Panc1 (cell line): ENCODE data around the gene CDC16. TPM values are rescaled to one million over a fixed set of nuclear protein-coding genes. Genes with fewer than 3 reads are reported as not detected.

Source experiments
- ATAC-seq: fragments of 200-7000 bp; cut with Tn5 transposase; 2 replicates; pipeline ENCODE4 v1.9.1; 2020; ENCODE audit warnings: mild to moderate bottlenecking, moderate library complexity
- Bru-seq: library from RNA; stranded (reverse); fragments of 400-500 nt; gene quantifications from one replicate; lab custom pipeline; 2021; lab: Mats Ljungman, UMichigan
- BruChase-seq, 2 experiments: library from RNA; stranded (reverse); fragments of 400-500 nt; gene quantifications; one replicate each; lab custom pipeline; 2021; lab: Mats Ljungman, UMichigan
- BruUV-seq: library from RNA; stranded (reverse); fragments of 400-500 nt; replicated peaks from 2 replicates; lab custom pipeline; 2021; lab: Mats Ljungman, UMichigan
- CTCF ChIA-PET: fragments of 300-600 bp; sonication (Branson Sonifier 250); formaldehyde crosslinking; loops from one replicate; lab custom pipeline; 2022; ENCODE audit warnings: antibody characterized with exemption; lab: Charles Lee
- POLR2A ChIA-PET: fragments of 300-600 bp; sonication (Branson Sonifier 250); formaldehyde crosslinking; loops from one replicate; lab custom pipeline; 2022; ENCODE audit warnings: antibody characterized with exemption; lab: Charles Lee
- DNase-seq: peaks from one replicate; pipeline ENCODE4 v3.0.0-alpha.2; 2010; ENCODE audit warnings: low read depth, low spot score
- H3K27ac ChIP-seq: 2 replicates; pipeline ENCODE4 v1.5.1; 2011; ENCODE audit warnings: mild to moderate bottlenecking, low read length, inconsistent platforms
- H3K27me3 ChIP-seq: fragments of 200-500 bp; sonication (Bioruptor generic); 2 replicates; pipeline ENCODE4 v1.6.0; 2014; ENCODE audit warnings: low read length, inconsistent platforms; ENCODE audit not compliant: control insufficient read depth, insufficient read depth
- H3K36me3 ChIP-seq: fragments of 200-500 bp; sonication (Bioruptor generic); 2 replicates; pipeline ENCODE4 v1.5.1; 2014; ENCODE audit warnings: inconsistent platforms, mild to moderate bottlenecking, low read length, moderate library complexity; ENCODE audit not compliant: control insufficient read depth, insufficient read depth
- H3K4me1 ChIP-seq: 2 replicates; pipeline ENCODE4 v1.5.1; 2011; ENCODE audit warnings: inconsistent platforms, mild to moderate bottlenecking, low read length, moderate library complexity; ENCODE audit not compliant: control insufficient read depth, insufficient read depth
- H3K4me3 ChIP-seq, 2 experiments: 2 replicates each; pipeline ENCODE4 v1.5.1; 2011 to 2012; ENCODE audit warnings: low read depth in 2 of 2, low read length in 2 of 2, mild to moderate bottlenecking in 2 of 2, inconsistent platforms in 1 of 2, moderate library complexity in 1 of 2
- H3K9me3 ChIP-seq: fragments of 200-500 bp; sonication (Bioruptor generic); 2 replicates; pipeline ENCODE4 v1.5.1; 2014; ENCODE audit warnings: low read depth, mild to moderate bottlenecking, inconsistent platforms, low read length, moderate library complexity; ENCODE audit not compliant: control insufficient read depth, insufficient read depth
- POLR2AphosphoS5 ChIP-seq: IDR thresholded peaks from 2 replicates; pipeline ENCODE4 v1.6.1; 2012; ENCODE audit warnings: mild to moderate bottlenecking, low read depth, low read length, moderate library complexity
- REST ChIP-seq, 2 experiments: IDR thresholded peaks; 2 replicates each; pipeline ENCODE4 v1.6.1; 2011 to 2012; ENCODE audit warnings: low read depth in 2 of 2, control low read depth in 1 of 2, low read length in 1 of 2, mild to moderate bottlenecking in 1 of 2, moderate library complexity in 1 of 2; ENCODE audit not compliant: insufficient read depth in 1 of 2
- SIN3A ChIP-seq: IDR thresholded peaks from 2 replicates; pipeline ENCODE4 v1.6.1; 2012; ENCODE audit warnings: low read depth, mild to moderate bottlenecking, low read length, moderate library complexity, borderline replicate concordance; ENCODE audit not compliant: insufficient read depth
- TCF7L2 ChIP-seq: IDR thresholded peaks from 2 replicates; pipeline ENCODE4 v1.6.1; 2011; ENCODE audit warnings: mild to moderate bottlenecking, low read depth, low read length, inconsistent platforms
- in situ Hi-C: cut with HindIII; loops from 2 replicates; pipeline ENCODE4 v1.10.0; 2016; ENCODE audit warnings: low sequenced_read_pairs, low pct_unique_long_range_greater_than_20kb
- intact Hi-C: fragments of 100-400 bp; cut with micrococcal nuclease; formaldehyde crosslinking; loops from one replicate; pipeline ENCODE4 v1.10.0; 2022; ENCODE audit not compliant: unreplicated experiment
- long read RNA-seq: library from polyadenylated mRNA; unstranded; transcript quantifications from one replicate; pipeline ENCODE4 v2.0.0, GENCODE V29; 2021; ENCODE audit not compliant: unreplicated experiment
- polyA plus RNA-seq: library from polyadenylated mRNA; unstranded; fragments of >200 nt; gene quantifications from one replicate; pipeline ENCODE4 v1.2.1, GENCODE V29; 2012; ENCODE audit warnings: missing spikeins; ENCODE audit not compliant: insufficient read length
- total RNA-seq: library from RNA; stranded (reverse); gene quantifications from one replicate; pipeline ENCODE4 v1.2.1, GENCODE V29; 2021; ENCODE audit not compliant: unreplicated experiment
- TF ChIP-seq, protein P1 (sequence below): fragments of 450-650 bp; IDR thresholded peaks from 2 replicates; pipeline ENCODE4 v1.5.1; 2017; ENCODE audit warnings: mild to moderate bottlenecking

The CDC16 gene
- total RNA-seq (51.8 TPM), Bru-seq, nascent RNA (percentile 81 among the genes with signal in this experiment), BruChase-seq, experiment 1, labeled RNA remaining after a 2-hour chase (percentile 82 among the genes with signal in this experiment), BruChase-seq, experiment 2, labeled RNA remaining after a 6-hour chase (percentile 79 among the genes with signal in this experiment)
- 33.9 TPM for polyA plus RNA-seq
- long read RNA-seq, transcript CDC16-204 (19 exons, 2,211 nt), result minor isoform, 25 of 152 reads
- long read RNA-seq, transcript CDC16-203 (18 exons, 2,203 nt), result major isoform, 36 of 152 reads
- long read RNA-seq, partial matches to known transcripts, result 53 of 152 reads
- long read RNA-seq, other reads (novel, unspliced or antisense), result 33 of 152 reads

GRCh38 chr13:114234645-114235421, at the start of gene CDC16:
Gene CDC16, plus strand, starts transcription at chr13:114234897. Its CDS starts 188 bp downstream, at chr13:114235085.
- H3K4me1 ChIP-seq, result 0 out of 2 replicates have a peak, but pooled peaks cover 4% of the 10 kb centered on the region
- in situ Hi-C loops, result no loop called here
- H3K36me3 ChIP-seq, result peaks cover 12% of the 10 kb centered on the region
- peak within 1 kb of the TSS; percentile 75 for H3K27ac ChIP-seq
- H3K4me3 ChIP-seq, result peak within 1 kb of the TSS; percentile 80 to 87
- BruUV-seq, result no TSS peak
- no peaks in the 10 kb centered on the region for H3K27me3 ChIP-seq
- H3K9me3 ChIP-seq, result no peaks in the 10 kb centered on the region
- DNase-seq (no peak), ATAC-seq (peak; percentile 99)
- ChIA-PET CTCF (no interaction called here), POLR2A (no interaction called here)
- TF ChIP-seq SIN3A, result 0 out of 2 replicates have a peak, but pooled peaks have one; percentile 42
- TF ChIP-seq POLR2AphosphoS5, result peak; percentile 39; the same call in 1 of the 2 replicates
- no peak for TF ChIP-seq REST (IDR thresholded peaks at IDR 0.05; ENCODE audit: insufficient read depth in 1 of 2, low read depth in 2 of 2, low read length in 1 of 2)
- intact Hi-C loops, result no loop called here

- ATAC-seq (no peak), DNase-seq (no peak)
- H3K4me3 ChIP-seq, result no peak overlapping the region
- BruUV-seq, result no TSS peak
- no peaks in the 10 kb centered on the region for H3K4me1 ChIP-seq
- CTCF ChIA-PET, result no interaction called here
- intact Hi-C loops, result no loop called here
- in situ Hi-C loops, result no loop called here
- no peaks in the 10 kb centered on the region for H3K9me3 ChIP-seq
- TF ChIP-seq TCF7L2 (no peak), SIN3A (no peak), REST (IDR thresholded peaks at IDR 0.05; ENCODE audit: insufficient read depth in 1 of 2, low read depth in 2 of 2, low read length in 1 of 2) (no peak), POLR2AphosphoS5 (no peak)
- TF ChIP-seq, protein P1, sequence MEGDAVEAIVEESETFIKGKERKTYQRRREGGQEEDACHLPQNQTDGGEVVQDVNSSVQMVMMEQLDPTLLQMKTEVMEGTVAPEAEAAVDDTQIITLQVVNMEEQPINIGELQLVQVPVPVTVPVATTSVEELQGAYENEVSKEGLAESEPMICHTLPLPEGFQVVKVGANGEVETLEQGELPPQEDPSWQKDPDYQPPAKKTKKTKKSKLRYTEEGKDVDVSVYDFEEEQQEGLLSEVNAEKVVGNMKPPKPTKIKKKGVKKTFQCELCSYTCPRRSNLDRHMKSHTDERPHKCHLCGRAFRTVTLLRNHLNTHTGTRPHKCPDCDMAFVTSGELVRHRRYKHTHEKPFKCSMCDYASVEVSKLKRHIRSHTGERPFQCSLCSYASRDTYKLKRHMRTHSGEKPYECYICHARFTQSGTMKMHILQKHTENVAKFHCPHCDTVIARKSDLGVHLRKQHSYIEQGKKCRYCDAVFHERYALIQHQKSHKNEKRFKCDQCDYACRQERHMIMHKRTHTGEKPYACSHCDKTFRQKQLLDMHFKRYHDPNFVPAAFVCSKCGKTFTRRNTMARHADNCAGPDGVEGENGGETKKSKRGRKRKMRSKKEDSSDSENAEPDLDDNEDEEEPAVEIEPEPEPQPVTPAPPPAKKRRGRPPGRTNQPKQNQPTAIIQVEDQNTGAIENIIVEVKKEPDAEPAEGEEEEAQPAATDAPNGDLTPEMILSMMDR, result no peak
- no peaks in the 10 kb centered on the region for H3K36me3 ChIP-seq
- H3K27me3 ChIP-seq, result no peaks in the 10 kb centered on the region
- POLR2A ChIA-PET, result no interaction called here
- H3K27ac ChIP-seq, result no peak overlapping the region
Measured at GRCh38 chr13:114185182-114185971, 49.3 kb upstream of the CDC16 start.
